Measurements from ENCODE around the gene VSTM4. TPM values are rescaled to one million over a fixed set of nuclear protein-coding genes. Genes with fewer than 3 reads are reported as not detected.

The VSTM4 gene
- total RNA-seq, 2 experiments from 2014 or later: 0.07 to 0.11 TPM

Small RNA genes within 50 kb of the gene (microRNA-seq; reads per million reads assigned to microRNA genes)
- gene MIR4294 (ENCODE audit: borderline replicate concordance): not detected

Other genes with a start within 250 kb of the VSTM4 start
- not detected for gene LRRC18, start 175.7 kb downstream of the VSTM4 start, total RNA-seq
- gene FAM170B, start 18.5 kb upstream of the VSTM4 start, total RNA-seq: not detected
- 10 to 100 TPM; 26.5 to 28.0 TPM for gene TMEM273, start 72.9 kb upstream of the VSTM4 start, total RNA-seq
- not detected for gene C10orf71, start 183.6 kb upstream of the VSTM4 start, total RNA-seq